H1 (cell line): ENCODE data around the gene UNC13C. TPM values are rescaled to one million over a fixed set of nuclear protein-coding genes. Genes with fewer than 3 reads are reported as not detected.

Source experiments
- CTCF ChIA-PET: fragments of 300-600 bp; sonication (Branson Sonifier 250); formaldehyde crosslinking; loops from one replicate; lab custom pipeline; 2021; ENCODE audit not compliant: partially characterized antibody; lab: Charles Lee
- POLR2A ChIA-PET: fragments of 300-600 bp; sonication (Branson Sonifier 250); formaldehyde crosslinking; loops from one replicate; lab custom pipeline; 2021; ENCODE audit warnings: inconsistent platforms; ENCODE audit not compliant: partially characterized antibody; lab: Charles Lee
- DNase-seq, 2 experiments: peaks; one replicate each; pipeline versions ENCODE4 v3.0.0 to v3.0.0-alpha.2; 2010 to 2022; ENCODE audit warnings: low spot score in 2 of 2, low read depth in 1 of 2, mixed read lengths in 1 of 2
- FAIRE-seq: peaks from 2 replicates; lab custom pipeline; 2011; peaks lifted over from hg19 to GRCh38; lab: Jason Lieb, UNC
- H2AFZ ChIP-seq: 2 replicates; pipeline ENCODE4 v1.8.1; 2012; ENCODE audit warnings: low read length, inconsistent platforms
- H2AK5ac ChIP-seq: 2 replicates; pipeline ENCODE4 v1.6.1; 2013; ENCODE audit warnings: low read depth, low read length
- H2BK120ac ChIP-seq: replicated peaks from 2 replicates; pipeline ENCODE3; 2013; ENCODE audit warnings: low read depth, low read length, inconsistent platforms
- H2BK12ac ChIP-seq: 2 replicates; pipeline ENCODE4 v1.6.1; 2013; ENCODE audit warnings: low read depth, low read length
- H2BK15ac ChIP-seq: 2 replicates; pipeline ENCODE4 v1.6.1; 2013; ENCODE audit warnings: low read length
- H2BK20ac ChIP-seq: 2 replicates; pipeline ENCODE4 v1.6.1; 2013; ENCODE audit warnings: low read length
- H2BK5ac ChIP-seq: 2 replicates; pipeline ENCODE4 v1.6.1; 2013; ENCODE audit warnings: low read depth, low read length
- H3K14ac ChIP-seq: 2 replicates; pipeline ENCODE4 v1.6.1; 2013; ENCODE audit warnings: inconsistent platforms; ENCODE audit not compliant: insufficient read length
- H3K18ac ChIP-seq: 2 replicates; pipeline ENCODE4 v1.6.1; 2013; ENCODE audit warnings: low read length; ENCODE audit errors: extremely low read depth
- H3K23ac ChIP-seq: 2 replicates; pipeline ENCODE4 v1.6.1; 2013; ENCODE audit warnings: inconsistent platforms; ENCODE audit not compliant: insufficient read length
- H3K23me2 ChIP-seq: 2 replicates; pipeline ENCODE4 v1.6.1; 2013; ENCODE audit warnings: low read depth, low read length
- H3K27ac ChIP-seq: 2 replicates; pipeline ENCODE4 v1.6.1; 2011; ENCODE audit warnings: low read depth, low read length, inconsistent platforms
- H3K27me3 ChIP-seq, 4 experiments: replicated peaks in 1 of 4; 1 replicate in 1 of 4; 2 replicates in 3 of 4; pipeline versions ENCODE4 v1.6.1 to v1.8.1; 2011 to 2013; ENCODE audit warnings: low read length in 3 of 4, mild to moderate bottlenecking in 3 of 4, inconsistent platforms in 2 of 4, mixed read lengths in 2 of 4, moderate library complexity in 1 of 4; ENCODE audit not compliant: control insufficient read depth in 3 of 4, insufficient read depth in 3 of 4; ENCODE audit errors: extremely low read depth in 1 of 4
- H3K36me3 ChIP-seq, 4 experiments: 2 replicates each; pipeline versions ENCODE4 v1.6.1 to v1.8.1; 2011 to 2013; ENCODE audit warnings: mild to moderate bottlenecking in 4 of 4, low read length in 3 of 4, moderate library complexity in 2 of 4, control low read depth in 1 of 4, inconsistent platforms in 1 of 4; ENCODE audit not compliant: insufficient read depth in 4 of 4, control insufficient read depth in 2 of 4
- H3K4ac ChIP-seq: replicated peaks from 2 replicates; pipeline ENCODE3; 2013; ENCODE audit warnings: low read length, low read depth, mixed read lengths, inconsistent platforms; ENCODE audit not compliant: insufficient read length
- H3K4me1 ChIP-seq, 4 experiments: replicated peaks in 1 of 4; 1 replicate in 1 of 4; 2 replicates in 3 of 4; pipeline versions ENCODE4 v1.6.1 to v1.8.1; 2011 to 2013; ENCODE audit warnings: low read length in 3 of 4, inconsistent platforms in 2 of 4, mixed read lengths in 1 of 4; ENCODE audit not compliant: insufficient read depth in 4 of 4, control insufficient read depth in 3 of 4
- H3K4me2 ChIP-seq, 2 experiments: 2 replicates each; pipeline versions ENCODE4 v1.6.1 to v1.8.1; 2011 to 2013; ENCODE audit warnings: low read depth in 2 of 2, low read length in 2 of 2, control low read depth in 1 of 2, inconsistent platforms in 1 of 2, mild to moderate bottlenecking in 1 of 2; ENCODE audit not compliant: insufficient read depth in 1 of 2
- H3K4me3 ChIP-seq, 4 experiments: fragments of 200-600, 300-600 bp in 1 of 4; sonication (generic), shearing (Covaris generic), sonication (Bioruptor Twin) in 1 of 4; 2 replicates each; pipeline versions ENCODE4 v1.5.1 to v1.8.1; 2011 to 2016; ENCODE audit warnings: low read length in 4 of 4, low read depth in 3 of 4, control low read depth in 2 of 4, inconsistent platforms in 2 of 4, mild to moderate bottlenecking in 2 of 4, mixed read lengths in 1 of 4, moderate library complexity in 1 of 4; ENCODE audit not compliant: insufficient read depth in 2 of 4; ENCODE audit errors: extremely low read depth in 1 of 4
- H3K56ac ChIP-seq: replicated peaks from 2 replicates; pipeline ENCODE3; 2013; ENCODE audit warnings: low read depth, mild to moderate bottlenecking, mixed read lengths, low read length, inconsistent platforms; ENCODE audit not compliant: insufficient read length
- H3K79me1 ChIP-seq: 2 replicates; pipeline ENCODE4 v1.6.1; 2013; ENCODE audit warnings: low read depth, low read length, control low read depth
- H3K79me2 ChIP-seq, 2 experiments: 2 replicates each; pipeline versions ENCODE4 v1.6.1 to v1.8.1; 2012 to 2013; ENCODE audit warnings: low read length in 2 of 2, mild to moderate bottlenecking in 2 of 2, inconsistent platforms in 1 of 2; ENCODE audit not compliant: insufficient read depth in 2 of 2, control insufficient read depth in 1 of 2
- H3K9ac ChIP-seq, 4 experiments: replicated peaks in 1 of 4; 1 replicate in 1 of 4; 2 replicates in 3 of 4; pipeline versions ENCODE4 v1.6.1 to v1.8.1; 2011 to 2013; ENCODE audit warnings: low read depth in 3 of 4, low read length in 3 of 4, control low read depth in 2 of 4, mild to moderate bottlenecking in 2 of 4, moderate library complexity in 2 of 4, inconsistent platforms in 1 of 4; ENCODE audit errors: extremely low read depth in 1 of 4
- H3K9me3 ChIP-seq, 2 experiments: 2 replicates each; pipeline versions ENCODE4 v1.6.1 to v1.8.1; 2012 to 2013; ENCODE audit warnings: mild to moderate bottlenecking in 2 of 2, moderate library complexity in 2 of 2, control low read depth in 1 of 2, inconsistent platforms in 1 of 2, low read depth in 1 of 2, low read length in 1 of 2, mixed read lengths in 1 of 2; ENCODE audit not compliant: insufficient read depth in 2 of 2
- H4K20me1 ChIP-seq, 2 experiments: replicated peaks in 1 of 2; 2 replicates each; pipeline versions ENCODE3 to v1.8.1; 2011 to 2013; ENCODE audit warnings: inconsistent platforms in 2 of 2, low read length in 2 of 2, mild to moderate bottlenecking in 1 of 2; ENCODE audit not compliant: insufficient read depth in 2 of 2, control insufficient read depth in 1 of 2
- H4K5ac ChIP-seq: 2 replicates; pipeline ENCODE4 v1.6.1; 2013; ENCODE audit warnings: low read length, low read depth, mixed read lengths, inconsistent platforms; ENCODE audit not compliant: insufficient read length
- H4K8ac ChIP-seq: 2 replicates; pipeline ENCODE4 v1.8.0; 2013; ENCODE audit warnings: mild to moderate bottlenecking, moderate library complexity, low read length, inconsistent platforms; ENCODE audit not compliant: insufficient read depth; ENCODE audit errors: extremely low read depth
- H4K91ac ChIP-seq: replicated peaks from 2 replicates; pipeline ENCODE3; 2013; ENCODE audit warnings: low read length, mixed read lengths, inconsistent platforms; ENCODE audit not compliant: insufficient read length
- ASH2L ChIP-seq: fragments of 200-600, 300-600 bp; sonication (generic); IDR thresholded peaks from one replicate; pipeline ENCODE4 v1.7.1; 2017; ENCODE audit warnings: low read length
- CBX5 ChIP-seq: fragments of 300-800, 300-1000 bp; sonication (generic); IDR thresholded peaks from 2 replicates; pipeline ENCODE4 v1.7.1; 2016; ENCODE audit warnings: antibody characterized with exemption, low read length, low read depth
- HDAC6 ChIP-seq: IDR thresholded peaks from one replicate; pipeline ENCODE4 v1.7.1; 2012; ENCODE audit warnings: low read depth, mild to moderate bottlenecking, inconsistent platforms, low read length, moderate library complexity
- KDM5A ChIP-seq: fragments of 200-600 bp; IDR thresholded peaks from 2 replicates; pipeline ENCODE4 v1.7.1; 2012; ENCODE audit warnings: mild to moderate bottlenecking, low read length, inconsistent platforms, mixed read lengths
- NRF1 ChIP-seq: IDR thresholded peaks from 2 replicates; pipeline ENCODE4 v1.6.1; 2011; ENCODE audit warnings: mild to moderate bottlenecking, low read depth, low read length, improper control_type of control experiment
- SRF ChIP-seq: IDR thresholded peaks from 2 replicates; pipeline ENCODE4 v1.6.1; 2011; ENCODE audit warnings: mild to moderate bottlenecking, low read depth, low read length, moderate library complexity
- YY1 ChIP-seq: IDR thresholded peaks from 2 replicates; pipeline ENCODE4 v1.6.1; 2011; ENCODE audit warnings: low read depth, mild to moderate bottlenecking, low read length
- WGBS, 2 experiments: shearing (Covaris generic) in 1 of 2; methylation state at CpG; one replicate each; pipeline versions ENCODE4 v1.1.6 to v1.1.7; 2013 to 2015; ENCODE audit warnings: low lambda C conversion rate in 2 of 2, mixed read lengths in 2 of 2, inconsistent platforms in 1 of 2, low coverage in 1 of 2, missing lambda C conversion rate in 1 of 2; ENCODE audit not compliant: insufficient replicate concordance in 2 of 2, insufficient coverage in 1 of 2, insufficient read length in 1 of 2; ENCODE audit errors: extremely low coverage in 1 of 2, missing lambda C conversion rate in 1 of 2; 5-methylcytosine and 5-hydroxymethylcytosine counted together
- polyA plus RNA-seq, 7 experiments: library from polyadenylated mRNA; depleted of rRNA in 3 of 7; stranded (reverse) in 5 of 7; unstranded in 2 of 7; fragments of >200 nt in 5 of 7; fragments of 200-250 nt in 2 of 7; gene quantifications; 1 replicate in 5 of 7; 2 replicates in 1 of 7; 4 replicates in 1 of 7; pipeline versions ENCODE4 v1.2.1 to v1.2.3, GENCODE V29; 2011 to 2013; ENCODE audit warnings: missing spikeins in 2 of 7, mixed read lengths in 2 of 7
- total RNA-seq: library from RNA; stranded (reverse); fragmentation: NEBNext Ultra II Directional; extraction: Animal tissue kit (Norgen Biotek cat#: 25700); gene quantifications from 2 replicates; pipeline ENCODE4 v1.2.1, GENCODE V29; 2021
- TF ChIP-seq, protein P1 (sequence below): IDR thresholded peaks from 2 replicates; pipeline ENCODE4 v1.6.1; 2012; ENCODE audit warnings: low read length, inconsistent platforms

UNC13C gene
- total and polyA plus RNA-seq, 2 of the 8 experiments (the other 6 are each of a cell fraction or from before 2014, with no cell fraction given) = 0.02 to 0.13 TPM

DNA sequence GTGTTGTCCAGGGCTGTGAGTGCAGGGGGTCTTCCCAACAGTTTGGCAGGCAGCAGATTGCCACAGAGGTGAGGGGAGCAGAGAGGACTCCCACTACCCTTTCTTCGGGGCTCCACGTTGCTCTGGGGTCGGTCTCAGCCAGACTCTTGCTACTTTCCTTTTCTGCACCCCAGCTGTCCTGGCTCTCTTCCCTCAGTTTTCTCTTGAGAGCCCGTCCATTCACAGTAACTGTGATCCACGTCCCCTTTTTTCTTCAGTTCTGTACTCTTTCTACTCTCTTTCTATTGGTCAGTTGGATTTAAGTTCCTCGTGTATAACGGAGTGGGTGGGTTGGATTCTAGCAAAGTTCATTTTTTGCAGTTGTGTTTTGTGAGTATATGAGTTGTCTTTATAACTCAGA, 105.8 kb downstream of the UNC13C start:
- no peak overlapping the region for H3K4me2 ChIP-seq
- H2BK120ac ChIP-seq = no peak overlapping the region
- no peak overlapping the region for H4K5ac ChIP-seq
- H3K56ac ChIP-seq = no peak overlapping the region
- no peak overlapping the region for H2BK5ac ChIP-seq
- no peak overlapping the region for H3K4me3 ChIP-seq
- no peak overlapping the region for H3K4ac ChIP-seq
- no peak overlapping the region for H2BK12ac ChIP-seq
- no peak overlapping the region for H2BK20ac ChIP-seq
- DNase-seq = no peak
- no peaks in the 10 kb centered on the region for H3K23me2 ChIP-seq
- no peak overlapping the region for H2AFZ ChIP-seq
- no peaks in the 10 kb centered on the region for H3K4me1 ChIP-seq
- peaks cover 0 to 4% of the 10 kb centered on the region in 2 experiments; a peak in 1 of 4 replicates for H3K9me3 ChIP-seq
- no peaks in the 10 kb centered on the region for H3K36me3 ChIP-seq
- no peak overlapping the region for H3K9ac ChIP-seq
- no peak overlapping the region for H3K23ac ChIP-seq
- no peak overlapping the region for H3K27ac ChIP-seq
- no peak overlapping the region for H4K91ac ChIP-seq
- H3K79me1 ChIP-seq = no peaks in the 10 kb centered on the region
- no peak overlapping the region for H2AK5ac ChIP-seq
- H3K18ac ChIP-seq = no peak overlapping the region
- no peak overlapping the region for H2BK15ac ChIP-seq
- peak overlapping the region; percentile 4; the same call in 1 of the 2 replicates for H4K8ac ChIP-seq
- 88% methylated on average over 7 of the region's 7 CpGs; no CpG with 5 or more reads in 1 of the 2 experiments for WGBS, 2 experiments
- H3K14ac ChIP-seq = no peak overlapping the region
- no peak for FAIRE-seq
- H4K20me1 ChIP-seq = no peaks in the 10 kb centered on the region
- ChIA-PET POLR2A (no interaction called here), CTCF (interaction anchor here (0.6 to 4.2 kb wide), 11 partner anchors 12 to 1313 kb away, joined by 3 to 18 read pairs (median 3); no protein-coding TSS in a partner anchor)
- H3K79me2 ChIP-seq = no peaks in the 10 kb centered on the region
- no peaks in the 10 kb centered on the region for H3K27me3 ChIP-seq
- no peak for TF ChIP-seq NRF1
- TF ChIP-seq SRF = no peak
- no peak for TF ChIP-seq YY1
- no peak for TF ChIP-seq ASH2L
- TF ChIP-seq HDAC6 = no peak
- TF ChIP-seq, protein P1, sequence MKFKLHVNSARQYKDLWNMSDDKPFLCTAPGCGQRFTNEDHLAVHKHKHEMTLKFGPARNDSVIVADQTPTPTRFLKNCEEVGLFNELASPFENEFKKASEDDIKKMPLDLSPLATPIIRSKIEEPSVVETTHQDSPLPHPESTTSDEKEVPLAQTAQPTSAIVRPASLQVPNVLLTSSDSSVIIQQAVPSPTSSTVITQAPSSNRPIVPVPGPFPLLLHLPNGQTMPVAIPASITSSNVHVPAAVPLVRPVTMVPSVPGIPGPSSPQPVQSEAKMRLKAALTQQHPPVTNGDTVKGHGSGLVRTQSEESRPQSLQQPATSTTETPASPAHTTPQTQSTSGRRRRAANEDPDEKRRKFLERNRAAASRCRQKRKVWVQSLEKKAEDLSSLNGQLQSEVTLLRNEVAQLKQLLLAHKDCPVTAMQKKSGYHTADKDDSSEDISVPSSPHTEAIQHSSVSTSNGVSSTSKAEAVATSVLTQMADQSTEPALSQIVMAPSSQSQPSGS = no peak
- TF ChIP-seq CBX5 = no peak
- TF ChIP-seq KDM5A = no peak
